A549 (cell line): ENCODE data around the gene NAXD.

Source experiments
- BHLHE40 ChIP-seq: IDR thresholded peaks from 2 replicates; pipeline ENCODE4 v1.6.1; 2012; ENCODE audit warnings: low read depth, low read length, inconsistent platforms
- CHD2 ChIP-seq: fragments of 150-350 bp; IDR thresholded peaks from 2 replicates; pipeline ENCODE4 v1.6.1; 2014; ENCODE audit warnings: low read length; ENCODE audit not compliant: partially characterized antibody
- EP300 ChIP-seq, 2 experiments: fragments of >200 bp; sonication (Bioruptor Twin); formaldehyde crosslinking; IDR thresholded peaks; 2 replicates in 1 of 2; 3 replicates in 1 of 2; pipeline ENCODE4 v1.6.1; 2016 to 2017
- FOXS1 ChIP-seq: fragments of 250-450 bp; sonication (Bioruptor Pico); IDR thresholded peaks from 2 replicates; pipeline ENCODE4 v1.5.0; 2020; ENCODE audit warnings: mild to moderate bottlenecking, moderate library complexity
- JUN ChIP-seq, 2 experiments: fragments of >200 bp; sonication (Bioruptor Twin); formaldehyde crosslinking; IDR thresholded peaks; 2 replicates in 1 of 2; 3 replicates in 1 of 2; pipeline ENCODE4 v1.6.1; 2016 to 2017
- MAFK ChIP-seq: fragments of 450-650 bp; IDR thresholded peaks from 2 replicates; pipeline ENCODE4 v1.6.1; 2014; ENCODE audit not compliant: partially characterized antibody
- MYC ChIP-seq: IDR thresholded peaks from 2 replicates; pipeline ENCODE4 v1.6.1; 2012; ENCODE audit warnings: mild to moderate bottlenecking, inconsistent platforms, low read length, improper control_type of control experiment, borderline replicate concordance
- POLR2A ChIP-seq: IDR thresholded peaks from 2 replicates; pipeline ENCODE4 v1.6.1; 2012; ENCODE audit warnings: mild to moderate bottlenecking, low read length
- POLR2AphosphoS2 ChIP-seq: conservative IDR thresholded peaks from 2 replicates; pipeline ENCODE4 v1.6.1; 2012; ENCODE audit warnings: low read length, improper control_type of control experiment, inconsistent platforms
- SREBF2 ChIP-seq: fragments of 450-650 bp; IDR thresholded peaks from 2 replicates; pipeline ENCODE4 v1.6.1; 2014; ENCODE audit warnings: mild to moderate bottlenecking, moderate library complexity
- ZNF302 ChIP-seq: fragments of 250-450 bp; sonication (Bioruptor Pico); IDR thresholded peaks from 2 replicates; pipeline ENCODE4 v1.9.0; 2021; ENCODE audit warnings: inconsistent platforms, mild to moderate bottlenecking, moderate library complexity
- TF ChIP-seq, protein P1 (sequence below): IDR thresholded peaks from 2 replicates; pipeline ENCODE4 v1.6.1; 2012
- TF ChIP-seq, protein P2 (sequence below): fragments of >200 bp; sonication (Bioruptor Twin); formaldehyde crosslinking; IDR thresholded peaks from 3 replicates; pipeline ENCODE4 v1.5.1; 2016
- TF ChIP-seq, protein P3 (sequence below): fragments of 200-600 bp; sonication (generic); IDR thresholded peaks from 2 replicates; pipeline ENCODE4 v1.6.1; 2016; ENCODE audit warnings: antibody characterized with exemption, mild to moderate bottlenecking, moderate library complexity

DNA sequence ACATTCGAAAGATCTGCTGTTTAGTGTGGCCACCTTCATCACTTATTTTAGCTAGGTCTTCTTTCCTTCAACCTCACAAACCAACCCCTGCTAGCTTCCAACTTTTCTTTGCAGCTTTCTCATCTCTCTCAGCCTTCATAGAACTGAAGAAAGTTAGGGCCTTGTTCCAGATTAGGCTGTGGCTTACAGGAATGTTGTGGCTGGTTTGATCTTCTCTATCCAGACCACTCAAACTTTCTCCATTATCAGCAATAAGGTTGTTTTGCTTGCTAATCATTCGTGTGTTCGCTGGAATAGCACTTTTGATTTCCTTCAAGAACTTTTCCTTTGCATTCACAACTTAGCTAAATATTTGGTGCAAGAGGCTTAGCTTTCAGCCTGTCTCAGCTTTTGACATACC lies 45.9 kb downstream of the NAXD start:
- TF ChIP-seq, protein P1, sequence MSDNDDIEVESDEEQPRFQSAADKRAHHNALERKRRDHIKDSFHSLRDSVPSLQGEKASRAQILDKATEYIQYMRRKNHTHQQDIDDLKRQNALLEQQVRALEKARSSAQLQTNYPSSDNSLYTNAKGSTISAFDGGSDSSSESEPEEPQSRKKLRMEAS: no peak
- TF ChIP-seq POLR2A: no peak
- TF ChIP-seq SREBF2: no peak
- TF ChIP-seq, protein P2, sequence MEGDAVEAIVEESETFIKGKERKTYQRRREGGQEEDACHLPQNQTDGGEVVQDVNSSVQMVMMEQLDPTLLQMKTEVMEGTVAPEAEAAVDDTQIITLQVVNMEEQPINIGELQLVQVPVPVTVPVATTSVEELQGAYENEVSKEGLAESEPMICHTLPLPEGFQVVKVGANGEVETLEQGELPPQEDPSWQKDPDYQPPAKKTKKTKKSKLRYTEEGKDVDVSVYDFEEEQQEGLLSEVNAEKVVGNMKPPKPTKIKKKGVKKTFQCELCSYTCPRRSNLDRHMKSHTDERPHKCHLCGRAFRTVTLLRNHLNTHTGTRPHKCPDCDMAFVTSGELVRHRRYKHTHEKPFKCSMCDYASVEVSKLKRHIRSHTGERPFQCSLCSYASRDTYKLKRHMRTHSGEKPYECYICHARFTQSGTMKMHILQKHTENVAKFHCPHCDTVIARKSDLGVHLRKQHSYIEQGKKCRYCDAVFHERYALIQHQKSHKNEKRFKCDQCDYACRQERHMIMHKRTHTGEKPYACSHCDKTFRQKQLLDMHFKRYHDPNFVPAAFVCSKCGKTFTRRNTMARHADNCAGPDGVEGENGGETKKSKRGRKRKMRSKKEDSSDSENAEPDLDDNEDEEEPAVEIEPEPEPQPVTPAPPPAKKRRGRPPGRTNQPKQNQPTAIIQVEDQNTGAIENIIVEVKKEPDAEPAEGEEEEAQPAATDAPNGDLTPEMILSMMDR: no peak
- no peak for TF ChIP-seq JUN (IDR thresholded peaks at IDR 0.05)
- no peak for TF ChIP-seq EP300 (IDR thresholded peaks at IDR 0.05)
- TF ChIP-seq, protein P3, sequence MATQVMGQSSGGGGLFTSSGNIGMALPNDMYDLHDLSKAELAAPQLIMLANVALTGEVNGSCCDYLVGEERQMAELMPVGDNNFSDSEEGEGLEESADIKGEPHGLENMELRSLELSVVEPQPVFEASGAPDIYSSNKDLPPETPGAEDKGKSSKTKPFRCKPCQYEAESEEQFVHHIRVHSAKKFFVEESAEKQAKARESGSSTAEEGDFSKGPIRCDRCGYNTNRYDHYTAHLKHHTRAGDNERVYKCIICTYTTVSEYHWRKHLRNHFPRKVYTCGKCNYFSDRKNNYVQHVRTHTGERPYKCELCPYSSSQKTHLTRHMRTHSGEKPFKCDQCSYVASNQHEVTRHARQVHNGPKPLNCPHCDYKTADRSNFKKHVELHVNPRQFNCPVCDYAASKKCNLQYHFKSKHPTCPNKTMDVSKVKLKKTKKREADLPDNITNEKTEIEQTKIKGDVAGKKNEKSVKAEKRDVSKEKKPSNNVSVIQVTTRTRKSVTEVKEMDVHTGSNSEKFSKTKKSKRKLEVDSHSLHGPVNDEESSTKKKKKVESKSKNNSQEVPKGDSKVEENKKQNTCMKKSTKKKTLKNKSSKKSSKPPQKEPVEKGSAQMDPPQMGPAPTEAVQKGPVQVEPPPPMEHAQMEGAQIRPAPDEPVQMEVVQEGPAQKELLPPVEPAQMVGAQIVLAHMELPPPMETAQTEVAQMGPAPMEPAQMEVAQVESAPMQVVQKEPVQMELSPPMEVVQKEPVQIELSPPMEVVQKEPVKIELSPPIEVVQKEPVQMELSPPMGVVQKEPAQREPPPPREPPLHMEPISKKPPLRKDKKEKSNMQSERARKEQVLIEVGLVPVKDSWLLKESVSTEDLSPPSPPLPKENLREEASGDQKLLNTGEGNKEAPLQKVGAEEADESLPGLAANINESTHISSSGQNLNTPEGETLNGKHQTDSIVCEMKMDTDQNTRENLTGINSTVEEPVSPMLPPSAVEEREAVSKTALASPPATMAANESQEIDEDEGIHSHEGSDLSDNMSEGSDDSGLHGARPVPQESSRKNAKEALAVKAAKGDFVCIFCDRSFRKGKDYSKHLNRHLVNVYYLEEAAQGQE: no peak
- no peak for TF ChIP-seq POLR2AphosphoS2
- no peak for TF ChIP-seq MYC
- TF ChIP-seq BHLHE40: no peak
- TF ChIP-seq FOXS1 (CRISPR knock-in tag): no peak
- no peak for TF ChIP-seq CHD2
- TF ChIP-seq ZNF302 (CRISPR knock-in tag): no peak
- no peak for TF ChIP-seq MAFK
